H9 (cell line): ENCODE results near the gene HUNK. TPM values are rescaled to one million over a fixed set of nuclear protein-coding genes. Genes with fewer than 3 reads are reported as not detected.

Experiments
- DNase-seq: peaks from one replicate; pipeline ENCODE4 v3.0.0-alpha.2; 2017
- H2AFZ ChIP-seq: one replicate; pipeline ENCODE4 v1.6.1; 2013; ENCODE audit warnings: mild to moderate bottlenecking, low read length, control low read depth, moderate library complexity
- H2AK5ac ChIP-seq: 2 replicates; pipeline ENCODE4 v1.6.1; 2013; ENCODE audit warnings: low read length, control low read depth, mixed read lengths; ENCODE audit not compliant: insufficient read length
- H2BK120ac ChIP-seq: one replicate; pipeline ENCODE4 v1.6.1; 2013; ENCODE audit warnings: low read depth, mild to moderate bottlenecking, low read length, control low read depth, inconsistent platforms; ENCODE audit not compliant: poor library complexity, severe bottlenecking
- H2BK12ac ChIP-seq: 2 replicates; pipeline ENCODE4 v1.6.1; 2013; ENCODE audit warnings: low read length, control low read depth, mixed read lengths, low read depth; ENCODE audit not compliant: insufficient read length
- H2BK15ac ChIP-seq: 2 replicates; pipeline ENCODE4 v1.6.1; 2013; ENCODE audit warnings: low read depth, low read length, control low read depth
- H2BK20ac ChIP-seq: one replicate; pipeline ENCODE4 v1.6.1; 2013; ENCODE audit warnings: low read depth, mild to moderate bottlenecking, low read length, control low read depth, inconsistent platforms; ENCODE audit not compliant: poor library complexity, severe bottlenecking
- H2BK5ac ChIP-seq: 2 replicates; pipeline ENCODE4 v1.6.1; 2013; ENCODE audit warnings: low read length, control low read depth, mixed read lengths; ENCODE audit not compliant: insufficient read length
- H3K14ac ChIP-seq: 2 replicates; pipeline ENCODE4 v1.6.1; 2013; ENCODE audit warnings: low read length, control low read depth; ENCODE audit not compliant: insufficient read depth
- H3K18ac ChIP-seq: 2 replicates; pipeline ENCODE4 v1.6.1; 2013; ENCODE audit warnings: low read depth, mild to moderate bottlenecking, mixed read lengths, low read length, control low read depth; ENCODE audit not compliant: insufficient read length
- H3K23ac ChIP-seq: 2 replicates; pipeline ENCODE4 v1.6.1; 2013; ENCODE audit warnings: low read length, control low read depth, mixed read lengths, low read depth; ENCODE audit not compliant: insufficient read length
- H3K23me2 ChIP-seq: 2 replicates; pipeline ENCODE4 v1.6.1; 2013; ENCODE audit warnings: low read depth, mild to moderate bottlenecking, mixed read lengths, low read length, control low read depth; ENCODE audit not compliant: insufficient read length, poor library complexity, severe bottlenecking
- H3K27ac ChIP-seq: 2 replicates; pipeline ENCODE4 v1.5.1; 2013; ENCODE audit warnings: low read length, control low read depth, mixed read lengths, low read depth; ENCODE audit not compliant: insufficient read length
- H3K27me3 ChIP-seq: 2 replicates; pipeline ENCODE4 v1.6.1; 2013; ENCODE audit warnings: low read length, control low read depth, inconsistent platforms; ENCODE audit not compliant: insufficient read depth
- H3K4ac ChIP-seq: 2 replicates; pipeline ENCODE4 v1.6.1; 2013; ENCODE audit warnings: low read depth, mild to moderate bottlenecking, control low read depth, inconsistent platforms, low read length, moderate library complexity
- H3K4me1 ChIP-seq: 2 replicates; pipeline ENCODE4 v1.6.1; 2013; ENCODE audit warnings: low read length, control low read depth, inconsistent platforms; ENCODE audit not compliant: insufficient read depth
- H3K4me2 ChIP-seq: 2 replicates; pipeline ENCODE4 v1.6.1; 2013; ENCODE audit warnings: low read length, control low read depth, mixed read lengths; ENCODE audit not compliant: insufficient read length, insufficient read depth
- H3K56ac ChIP-seq: 2 replicates; pipeline ENCODE4 v1.6.1; 2013; ENCODE audit warnings: low read depth, mild to moderate bottlenecking, mixed read lengths, low read length, control low read depth; ENCODE audit not compliant: insufficient read length
- H3K79me1 ChIP-seq: 2 replicates; pipeline ENCODE4 v1.6.1; 2013; ENCODE audit warnings: low read depth, mild to moderate bottlenecking, moderate library complexity, low read length, control low read depth, inconsistent platforms; ENCODE audit not compliant: insufficient read depth, poor library complexity, severe bottlenecking
- H3K79me2 ChIP-seq: 2 replicates; pipeline ENCODE4 v1.6.1; 2013; ENCODE audit warnings: low read length, control low read depth, inconsistent platforms; ENCODE audit not compliant: insufficient read depth
- H3K9ac ChIP-seq: 2 replicates; pipeline ENCODE4 v1.6.1; 2013; ENCODE audit warnings: low read length, control low read depth, mixed read lengths; ENCODE audit not compliant: insufficient read length; ENCODE audit errors: extremely low read depth
- H3K9me3 ChIP-seq: one replicate; pipeline ENCODE4 v1.6.1; 2013; ENCODE audit warnings: low read depth, low read length, inconsistent platforms; ENCODE audit not compliant: control insufficient read depth
- H3T11ph ChIP-seq: one replicate; pipeline ENCODE4 v1.6.1; 2013; ENCODE audit warnings: mild to moderate bottlenecking, low read length, control low read depth, inconsistent platforms
- H4K20me1 ChIP-seq: one replicate; pipeline ENCODE4 v1.6.1; 2013; ENCODE audit not compliant: control insufficient read depth, insufficient read length, insufficient read depth
- H4K5ac ChIP-seq: 2 replicates; pipeline ENCODE4 v1.6.1; 2013; ENCODE audit warnings: low read depth, mild to moderate bottlenecking, mixed read lengths, low read length, control low read depth; ENCODE audit not compliant: insufficient read length
- H4K8ac ChIP-seq: replicated peaks from 2 replicates; pipeline ENCODE4 v1.6.1; 2013; ENCODE audit warnings: low read length, control low read depth, mixed read lengths, low read depth; ENCODE audit not compliant: insufficient read length
- H4K91ac ChIP-seq: 2 replicates; pipeline ENCODE4 v1.6.1; 2013; ENCODE audit warnings: low read depth, mild to moderate bottlenecking, moderate library complexity, mixed read lengths, low read length, control low read depth; ENCODE audit not compliant: insufficient read length
- H3K27ac Mint-ChIP-seq, 3 experiments: 2 replicates in 2 of 3; 3 replicates in 1 of 3; pipeline ENCODE4 v1.8.0; 2020 to 2021; ENCODE audit warnings: mixed read lengths in 3 of 3, mild to moderate bottlenecking in 1 of 3, moderate library complexity in 1 of 3
- H3K27me3 Mint-ChIP-seq: 2 replicates; pipeline ENCODE4 v1.8.0; 2021; ENCODE audit warnings: low read depth, mild to moderate bottlenecking, moderate library complexity, mixed read lengths
- H3K36me3 Mint-ChIP-seq, 3 experiments: 2 replicates in 2 of 3; 3 replicates in 1 of 3; pipeline ENCODE4 v1.8.0; 2020 to 2021; ENCODE audit warnings: low read depth in 3 of 3, mixed read lengths in 3 of 3; ENCODE audit not compliant: insufficient read depth in 1 of 3
- H3K4me1 Mint-ChIP-seq, 2 experiments: 2 replicates each; pipeline ENCODE4 v1.8.0; 2020; ENCODE audit warnings: mixed read lengths in 2 of 2
- H3K4me3 Mint-ChIP-seq, 2 experiments: 2 replicates in 1 of 2; 3 replicates in 1 of 2; pipeline ENCODE4 v1.8.0; 2020 to 2021; ENCODE audit warnings: mild to moderate bottlenecking in 2 of 2, mixed read lengths in 2 of 2, moderate library complexity in 1 of 2
- H3K9me3 Mint-ChIP-seq, 2 experiments: 2 replicates in 1 of 2; 3 replicates in 1 of 2; pipeline ENCODE4 v1.8.0; 2020; ENCODE audit warnings: mild to moderate bottlenecking in 2 of 2, mixed read lengths in 2 of 2, moderate library complexity in 1 of 2
- WGBS: extraction: QIAGEN DNeasy Blood & Tissue Kit; methylation state at CpG from one replicate; pipeline ENCODE4 v1.1.7; 2013; ENCODE audit warnings: missing lambda C conversion rate, low lambda C conversion rate, mixed read lengths; ENCODE audit not compliant: insufficient read length; ENCODE audit errors: extremely low coverage; 5-methylcytosine and 5-hydroxymethylcytosine counted together
- total RNA-seq: library from RNA; stranded (reverse); gene quantifications from 2 replicates; pipeline ENCODE4 v1.2.1, GENCODE V29; 2021
- TF ChIP-seq, protein P1 (sequence below): fragments of 200-600 bp; sonication (generic); conservative IDR thresholded peaks from 3 replicates; pipeline ENCODE4 v1.8.0; 2021; ENCODE audit warnings: antibody characterized with exemption, mild to moderate bottlenecking

Gene HUNK
- total RNA-seq, 1 experiment from 2014 or later: 5.8 TPM

DNA sequence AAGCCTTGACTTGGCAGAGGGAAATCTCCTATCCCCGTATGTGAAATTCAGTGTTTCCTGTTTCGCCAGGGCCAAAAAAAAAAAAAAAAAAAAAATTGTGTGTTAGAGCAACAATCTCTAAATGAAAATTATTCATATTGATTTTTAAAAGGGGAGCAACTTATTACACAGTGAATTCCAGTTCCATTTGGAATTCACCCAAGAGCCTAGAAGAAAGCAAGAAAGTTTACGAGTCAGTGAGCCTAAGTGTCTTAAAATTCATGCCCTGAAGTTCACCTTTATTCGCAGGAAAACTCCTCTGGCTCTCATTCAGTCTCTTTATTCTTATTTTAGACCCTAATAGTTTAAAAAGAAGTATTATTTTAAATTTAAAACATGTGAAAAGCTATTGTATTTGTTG lies 42.1 kb upstream of the HUNK start:
- Histone ChIP-seq H2BK5ac (no peak overlapping the region), H3K9ac (no peak overlapping the region), H3K4ac (no peak overlapping the region), H3T11ph (no peak overlapping the region), H3K18ac (no peak overlapping the region), H4K91ac (no peak overlapping the region), H2BK120ac (no peak overlapping the region), H3K4me1 (no peaks in the 10 kb centered on the region), H2AK5ac (no peak overlapping the region), H3K79me1 (no peaks in the 10 kb centered on the region), H3K27me3 (no peaks in the 10 kb centered on the region), H4K8ac (no peak overlapping the region), H3K27ac (no peak overlapping the region), H3K23me2 (no peaks in the 10 kb centered on the region), H3K56ac (no peak overlapping the region), H3K14ac (no peak overlapping the region), H4K5ac (no peak overlapping the region), H2AFZ (no peak overlapping the region), H3K9me3 (no peaks in the 10 kb centered on the region), H3K23ac (no peak overlapping the region), H2BK20ac (no peak overlapping the region), H2BK12ac (no peak overlapping the region), H3K79me2 (no peaks in the 10 kb centered on the region), H2BK15ac (no peak overlapping the region), H4K20me1 (no peaks in the 10 kb centered on the region), H3K4me2 (no peak overlapping the region)
- Mint-ChIP-seq H3K27ac (no peak overlapping the region), H3K9me3 (peaks cover 5 to 9% of the 10 kb centered on the region in 2 experiments), H3K36me3 (peaks cover 0 to 6% (median 2%) of the 10 kb centered on the region in 3 experiments; a peak in 2 of 7 replicates), H3K4me1 (no peaks in the 10 kb centered on the region), H3K4me3 (no peak overlapping the region), H3K27me3 (0 out of 2 replicates have a peak, but pooled peaks cover 2% of the 10 kb centered on the region)
- DNase-seq: no peak
- WGBS: no CpG with 5 or more reads among the region's 4 CpGs
- TF ChIP-seq, protein P1, sequence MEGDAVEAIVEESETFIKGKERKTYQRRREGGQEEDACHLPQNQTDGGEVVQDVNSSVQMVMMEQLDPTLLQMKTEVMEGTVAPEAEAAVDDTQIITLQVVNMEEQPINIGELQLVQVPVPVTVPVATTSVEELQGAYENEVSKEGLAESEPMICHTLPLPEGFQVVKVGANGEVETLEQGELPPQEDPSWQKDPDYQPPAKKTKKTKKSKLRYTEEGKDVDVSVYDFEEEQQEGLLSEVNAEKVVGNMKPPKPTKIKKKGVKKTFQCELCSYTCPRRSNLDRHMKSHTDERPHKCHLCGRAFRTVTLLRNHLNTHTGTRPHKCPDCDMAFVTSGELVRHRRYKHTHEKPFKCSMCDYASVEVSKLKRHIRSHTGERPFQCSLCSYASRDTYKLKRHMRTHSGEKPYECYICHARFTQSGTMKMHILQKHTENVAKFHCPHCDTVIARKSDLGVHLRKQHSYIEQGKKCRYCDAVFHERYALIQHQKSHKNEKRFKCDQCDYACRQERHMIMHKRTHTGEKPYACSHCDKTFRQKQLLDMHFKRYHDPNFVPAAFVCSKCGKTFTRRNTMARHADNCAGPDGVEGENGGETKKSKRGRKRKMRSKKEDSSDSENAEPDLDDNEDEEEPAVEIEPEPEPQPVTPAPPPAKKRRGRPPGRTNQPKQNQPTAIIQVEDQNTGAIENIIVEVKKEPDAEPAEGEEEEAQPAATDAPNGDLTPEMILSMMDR: no peak
